NCI-H1694 treated with DMSO at 0.1 percent for 48 hours (cell line): ENCODE results near the gene KIAA1671.
A peak's percentile ranks its signal among the peaks of the same experiment; 100 is the strongest.
"Not testable (repeated sequence)": the region's sequence is repeated elsewhere in the genome, so short reads cannot be mapped to it uniquely, and the experiment has no call there.

Source experiments
- DNase-seq: peaks from one replicate; lab custom pipeline; 2025; lab: John Stamatoyannopoulos, UW

Gene KIAA1671

GRCh38 chr22:24951942-24952836 is at the start of gene KIAA1671:
Gene KIAA1671 (plus strand): TSS chr22:24952716. CDS start chr22:25028000, 75,284 bp downstream.
- peak; percentile 9 for DNase-seq

DNA sequence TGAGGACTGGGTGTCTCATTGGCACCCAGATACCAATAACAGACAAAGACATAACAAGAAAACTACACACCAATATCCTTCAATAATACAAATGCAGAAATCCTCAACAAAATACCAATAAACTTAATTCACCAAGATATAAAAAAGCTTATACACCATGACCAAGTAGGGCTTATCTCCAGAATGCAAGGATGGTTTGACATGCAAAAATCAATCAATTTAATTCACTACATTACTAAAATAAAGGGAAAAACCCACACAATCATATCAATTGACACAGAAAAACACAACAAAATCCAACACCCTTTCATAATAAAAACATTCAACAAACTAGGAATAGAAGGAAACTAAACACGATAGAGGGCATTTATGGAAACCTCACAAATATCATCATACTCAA is 46.6 kb upstream of the KIAA1671 start:
- DNase-seq, result no peak

DNA sequence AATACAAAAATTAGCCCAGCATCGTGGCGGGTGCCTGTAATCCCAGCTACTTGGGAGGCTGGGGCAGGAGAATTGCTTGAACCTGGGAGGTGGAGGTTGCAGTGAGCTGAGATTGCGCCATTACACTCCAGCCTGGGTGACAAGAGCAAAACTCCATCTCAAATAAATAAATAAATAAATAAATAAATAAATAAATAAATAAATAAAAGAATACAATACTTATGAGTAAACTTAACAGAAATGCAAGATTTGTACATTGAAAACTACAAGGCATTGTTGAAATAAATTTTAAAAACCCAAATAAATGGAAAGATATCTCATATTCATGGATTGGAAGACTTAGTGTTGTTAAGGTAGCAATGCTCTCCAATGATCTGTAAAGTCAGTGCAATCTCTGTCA is 45.4 kb upstream of the KIAA1671 start:
- not testable (repeated sequence) for DNase-seq

GRCh38 chr22:24920029-24920428 is 32.5 kb upstream of the KIAA1671 start:
- DNase-seq, result no peak

GRCh38 chr22:24925586-24926427 is 26.7 kb upstream of the KIAA1671 start:
- DNase-seq, result no peak

DNA sequence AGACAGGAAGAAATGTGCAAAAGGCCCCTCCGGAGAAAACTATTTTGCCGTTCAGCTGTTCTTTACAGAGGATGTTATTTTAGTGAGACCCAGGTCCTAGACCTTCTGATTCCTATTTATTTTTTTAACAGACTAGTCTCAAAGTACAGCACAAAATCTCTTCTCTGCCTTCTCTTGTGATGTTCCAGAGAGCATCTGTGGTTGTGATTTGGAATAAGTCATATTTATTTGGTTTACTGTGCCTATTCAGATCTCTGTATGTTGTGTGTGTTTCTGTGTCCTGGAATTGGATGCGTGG is 26.1 kb upstream of the KIAA1671 start:
- no peak for DNase-seq

GRCh38 chr22:24926849-24927579 is 25.5 kb upstream of the KIAA1671 start:
- DNase-seq, result no peak

GRCh38 chr22:24928322-24928721 is 24.2 kb upstream of the KIAA1671 start:
- no peak for DNase-seq

DNA sequence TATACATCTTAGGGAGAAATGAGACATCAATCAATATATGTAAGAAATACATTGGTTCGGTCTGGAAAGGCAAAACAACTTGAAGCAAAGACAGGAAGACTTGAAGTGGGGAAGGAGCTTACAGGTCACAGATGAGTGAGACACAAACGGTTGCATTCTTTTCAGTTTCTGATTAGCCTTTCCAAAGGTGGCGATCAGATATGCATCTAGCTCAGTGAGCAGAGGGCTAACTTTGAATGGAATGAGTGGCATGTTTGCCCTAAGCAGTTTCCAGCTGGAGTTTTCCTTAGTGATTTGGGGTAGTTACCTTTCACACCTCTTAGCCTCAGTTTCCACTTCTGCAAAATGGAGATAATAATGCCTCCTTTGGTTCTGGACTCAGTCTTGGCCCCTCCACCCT is 21.8 kb upstream of the KIAA1671 start:
- DNase-seq, result no peak

DNA sequence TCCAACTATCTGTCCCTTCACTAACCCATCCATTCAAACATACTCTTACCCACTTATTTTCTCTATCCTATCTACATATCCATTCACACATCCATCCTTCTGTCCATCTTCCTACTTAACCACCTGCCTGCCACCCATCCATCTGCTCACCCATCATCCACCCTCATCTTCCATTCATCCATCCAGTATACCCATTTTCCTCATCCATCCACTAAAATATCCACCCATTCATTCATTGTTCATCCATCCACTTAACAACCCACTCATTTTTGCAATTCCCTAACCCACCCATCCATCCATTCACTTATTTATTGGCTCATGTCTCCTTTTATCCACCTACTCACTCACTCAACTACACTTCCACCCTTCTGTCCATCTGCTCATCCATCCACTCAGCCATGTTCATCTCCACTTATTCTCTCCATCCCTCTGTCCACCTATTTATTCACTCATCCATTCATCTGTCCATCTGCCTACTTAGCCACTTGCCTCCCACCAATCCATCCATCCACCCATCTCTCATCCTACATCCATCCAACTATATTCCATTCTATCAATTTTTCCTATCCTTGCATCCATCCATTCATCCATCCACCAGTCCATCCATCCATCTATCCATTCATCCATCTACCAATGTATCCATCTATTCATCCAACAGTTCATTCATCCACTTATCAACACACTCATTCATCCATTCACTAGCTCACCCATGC is 16.6 kb upstream of the KIAA1671 start:
- no peak for DNase-seq

GRCh38 chr22:24937114-24937513 is 15.4 kb upstream of the KIAA1671 start:
- no peak for DNase-seq

GRCh38 chr22:24938741-24939341 is 13.7 kb upstream of the KIAA1671 start:
- peak; percentile 49 for DNase-seq

GRCh38 chr22:24942301-24942700 is 10.2 kb upstream of the KIAA1671 start:
- DNase-seq, result no peak

GRCh38 chr22:24944217-24944937 is 8.1 kb upstream of the KIAA1671 start:
- DNase-seq, result no peak

DNA sequence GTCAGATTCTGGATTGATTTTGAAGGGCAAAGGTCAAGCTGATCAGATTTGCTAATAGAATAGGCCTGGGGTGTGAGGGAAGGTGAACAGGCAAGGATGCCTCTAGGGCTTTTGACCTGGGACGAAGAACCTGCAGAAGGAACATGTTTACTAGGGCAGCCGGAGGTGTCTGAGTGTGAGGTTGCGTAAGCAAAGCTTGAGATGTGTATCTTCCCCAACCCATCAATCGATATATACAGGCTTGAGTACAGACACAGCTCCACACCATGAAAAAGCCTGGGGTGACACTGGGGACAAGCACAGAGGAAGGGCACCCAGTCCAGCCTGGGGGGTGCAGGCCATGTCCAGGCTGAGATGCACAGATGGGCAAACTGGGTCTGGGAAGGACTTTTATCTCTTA is 7.1 kb upstream of the KIAA1671 start:
- no peak for DNase-seq

DNA sequence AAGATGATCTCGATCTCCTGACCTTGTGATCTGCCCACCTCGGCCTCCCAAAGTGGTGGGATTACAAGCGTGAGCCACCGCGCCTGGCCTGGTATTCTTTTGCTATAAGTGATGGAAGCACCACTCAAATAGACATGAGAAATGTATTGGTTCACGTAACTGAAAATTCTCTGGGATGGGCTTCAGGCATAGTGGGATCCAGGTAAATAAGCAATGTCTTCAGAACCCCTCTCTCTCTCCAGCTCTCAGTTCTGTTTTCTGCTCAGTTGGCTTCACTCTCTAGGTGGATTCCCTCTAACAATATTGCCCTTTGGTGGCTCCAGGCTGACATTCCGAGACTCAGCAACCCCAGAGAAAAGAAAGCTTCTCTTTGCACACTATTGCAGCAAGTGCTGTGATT is 5.1 kb upstream of the KIAA1671 start:
- no peak for DNase-seq

GRCh38 chr22:24947881-24948280 is 4.6 kb upstream of the KIAA1671 start:
- no peak for DNase-seq

DNA sequence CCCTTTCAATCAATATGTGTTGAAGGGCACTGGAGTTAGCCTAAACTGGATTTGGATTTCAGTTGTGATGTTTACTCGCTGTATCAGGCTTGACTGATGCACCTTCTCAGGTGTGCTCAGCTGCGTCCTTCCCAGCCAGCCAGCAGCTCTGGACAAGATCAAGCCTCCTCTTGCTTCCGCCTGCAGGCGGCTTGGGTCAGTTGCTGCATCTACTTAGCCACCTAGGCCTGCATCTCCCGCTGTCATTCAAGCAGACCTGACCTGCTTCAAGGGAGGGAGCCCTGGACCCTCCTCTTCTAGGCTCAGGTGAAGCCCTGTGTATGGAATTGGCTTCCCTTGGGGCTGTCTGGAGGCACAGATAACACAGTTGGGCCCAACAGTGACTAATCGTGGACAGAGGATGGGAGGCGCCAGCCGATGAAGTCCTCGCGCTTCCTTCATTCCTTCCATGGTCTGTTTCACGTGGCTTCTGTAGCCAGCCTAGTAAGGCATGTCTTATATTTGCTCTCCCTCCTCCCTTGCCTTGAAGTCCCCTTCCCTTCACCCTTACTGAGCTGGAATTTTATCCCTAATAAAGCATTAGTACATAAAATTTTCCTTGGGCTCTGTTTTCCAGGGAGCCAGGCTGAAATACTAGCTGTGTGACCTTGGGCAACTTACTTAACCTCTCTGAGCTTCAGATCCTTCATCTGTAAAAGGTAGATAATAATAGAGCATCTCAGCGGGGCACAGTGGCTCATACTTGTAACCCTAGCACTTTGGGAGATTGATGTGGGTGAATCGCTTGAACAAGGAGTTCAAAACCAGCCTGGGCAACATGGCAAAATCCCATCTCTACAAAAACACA is 3.9 kb upstream of the KIAA1671 start:
- no peak for DNase-seq

DNA sequence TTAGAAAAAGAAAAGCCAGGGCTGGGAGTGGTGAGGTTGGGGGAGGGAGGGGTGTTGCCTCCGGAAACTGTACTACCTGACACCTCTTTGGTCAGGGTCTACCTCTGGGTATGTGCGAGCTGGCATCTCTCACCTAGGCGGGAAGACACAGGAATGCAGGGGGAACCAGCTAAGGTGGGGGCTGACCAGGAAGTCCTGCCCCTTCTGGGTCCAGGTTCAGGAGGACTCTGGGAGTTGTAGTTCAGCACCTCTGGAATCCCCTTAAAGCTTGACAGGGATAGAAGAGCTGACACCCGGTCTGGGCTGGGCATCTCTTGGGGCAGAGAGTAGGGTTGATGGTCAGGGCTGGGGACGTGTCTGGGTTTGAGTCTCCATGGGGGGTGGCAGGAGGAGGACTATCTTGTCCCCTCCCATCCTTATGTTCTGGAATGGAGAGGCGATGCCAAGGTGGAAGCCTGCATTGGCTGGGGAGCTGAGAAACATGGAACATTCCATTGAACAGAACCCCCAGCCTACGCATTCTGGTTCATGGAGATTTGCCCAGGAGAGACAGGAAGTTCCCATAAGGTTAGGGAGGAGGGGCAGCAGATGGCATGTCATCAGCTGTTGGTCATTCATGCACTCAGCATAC is 2.1 kb upstream of the KIAA1671 start:
- no peak for DNase-seq
